ENCODE results near the gene NUDT7. TPM values are rescaled to one million over a fixed set of nuclear protein-coding genes. Genes with fewer than 3 reads are reported as not detected.

Gene NUDT7
- total RNA-seq, 4 donors from 2014 or later: 6.8 to 16.2 (median 11.0) TPM

GRCh38 chr16:77787452-77787851 is 65.1 kb downstream of the NUDT7 start:
- H3K27me3 ChIP-seq: peaks cover 0 to 85% (median 15%) of the 10 kb centered on the region in 4 donors
- 61% methylated on average over 2 of the region's 2 CpGs for WGBS
- H3K4me3 ChIP-seq: no peak overlapping the region
- H3K36me3 ChIP-seq: no peaks in the 10 kb centered on the region
- DNase-seq (ENCODE audit: extremely low spot score): no peak
- H3K27ac ChIP-seq (replicated peaks in 1 of 4): no peak overlapping the region
- TF ChIP-seq POLR2AphosphoS5 (IDR thresholded peaks at IDR 0.05) (no peak), POLR2A (IDR thresholded peaks at IDR 0.05; ENCODE audit: low read depth) (no peak), EP300 (IDR thresholded peaks at IDR 0.05) (no peak), CTCF (IDR thresholded peaks at IDR 0.05) (no peak)
- H3K4me1 ChIP-seq: peaks cover 4 to 19% (median 17%) of the 10 kb centered on the region in 4 donors
- H3K9me3 ChIP-seq: no peaks in the 10 kb centered on the region
- intact Hi-C loops (cut with DNase I): no loop called here

- Histone ChIP-seq H3K4me3 (peak within 1 kb of the TSS; percentile 50 to 63 (median 54)), H3K36me3 (no peaks in the 10 kb centered on the region), H3K4me1 (peaks cover 4 to 19% (median 17%) of the 10 kb centered on the region in 4 donors), H3K27ac (replicated peaks in 1 of 4) (no peak within 1 kb of the TSS), H3K27me3 (peaks cover 0 to 93% (median 15%) of the 10 kb centered on the region in 4 donors), H3K9me3 (no peaks in the 10 kb centered on the region)
- intact Hi-C loops (cut with DNase I): no loop called here
- WGBS: under 1% methylated on average over 34 of the region's 78 CpGs
- no peak for TF ChIP-seq CTCF (IDR thresholded peaks at IDR 0.05)
- TF ChIP-seq EP300 (IDR thresholded peaks at IDR 0.05): no peak
- no peak for TF ChIP-seq POLR2AphosphoS5 (IDR thresholded peaks at IDR 0.05)
- no peak for TF ChIP-seq POLR2A (IDR thresholded peaks at IDR 0.05; ENCODE audit: low read depth)
- no peak for DNase-seq (ENCODE audit: extremely low spot score)
Observed at GRCh38 chr16:77788181-77789084, 66.1 kb downstream of the NUDT7 start, which contains the start of gene VAT1L. TSS of gene VAT1L (plus strand) at chr16:77788564. CDS start at chr16:77788683, 119 bp downstream.

GRCh38 chr16:77789085-77790008 is 67.0 kb downstream of the NUDT7 start:
- no peak overlapping the region for H3K27ac ChIP-seq (replicated peaks in 1 of 4)
- H3K4me3 ChIP-seq: peak overlapping the region; percentile 50 to 63 (median 54)
- H3K27me3 ChIP-seq: peaks cover 0 to 89% (median 15%) of the 10 kb centered on the region in 4 donors
- no peaks in the 10 kb centered on the region for H3K9me3 ChIP-seq
- no peak for DNase-seq (ENCODE audit: extremely low spot score)
- 6% methylated on average over 33 of the region's 34 CpGs for WGBS
- H3K4me1 ChIP-seq: peaks cover 4 to 19% (median 17%) of the 10 kb centered on the region in 4 donors
- H3K36me3 ChIP-seq: no peaks in the 10 kb centered on the region
- intact Hi-C loops (cut with DNase I): no loop called here
- TF ChIP-seq CTCF (IDR thresholded peaks at IDR 0.05) (no peak), POLR2A (IDR thresholded peaks at IDR 0.05; ENCODE audit: low read depth) (no peak), EP300 (IDR thresholded peaks at IDR 0.05) (no peak), POLR2AphosphoS5 (IDR thresholded peaks at IDR 0.05) (no peak)

- no peak for DNase-seq (ENCODE audit: extremely low spot score)
- Histone ChIP-seq H3K9me3 (no peaks in the 10 kb centered on the region), H3K4me1 (peaks cover 4 to 19% (median 17%) of the 10 kb centered on the region in 4 donors), H3K27me3 (peaks cover 0 to 82% (median 15%) of the 10 kb centered on the region in 4 donors), H3K27ac (replicated peaks in 1 of 4) (no peak overlapping the region), H3K36me3 (no peaks in the 10 kb centered on the region), H3K4me3 (no peak overlapping the region)
- intact Hi-C loops (cut with DNase I): no loop called here
- TF ChIP-seq POLR2A (IDR thresholded peaks at IDR 0.05; ENCODE audit: low read depth) (no peak), CTCF (IDR thresholded peaks at IDR 0.05) (no peak), POLR2AphosphoS5 (IDR thresholded peaks at IDR 0.05) (no peak), EP300 (IDR thresholded peaks at IDR 0.05) (no peak)
- 25% methylated on average over 11 of the region's 11 CpGs for WGBS
Observed at GRCh38 chr16:77790009-77790372, 67.7 kb downstream of the NUDT7 start.

All from esophagus muscularis mucosa (tissue), 4 donors.